ENCODE data around the gene ITSN1.

- TF ChIP-seq CTCF (IDR thresholded peaks at IDR 0.05) (no peak), POLR2A (IDR thresholded peaks at IDR 0.05) (no peak), EP300 (IDR thresholded peaks at IDR 0.05) (no peak)
Measured at GRCh38 chr21:33938381-33938780, 296.1 kb downstream of the ITSN1 start.

Measured in tibial nerve (tissue), 4 donors.